Esophagus muscularis mucosa (tissue), 3 donors: ENCODE data around the gene ARHGAP32.

Experiments used
- CTCF ChIP-seq, 3 experiments: fragments of 200-600 bp in 2 of 3; fragments of 450-650 bp in 1 of 3; sonication (generic) in 2 of 3; IDR thresholded peaks; one replicate each; pipeline ENCODE4 v1.5.1; 2017 to 2019; ENCODE audit warnings: antibody characterized with exemption in 3 of 3, mild to moderate bottlenecking in 2 of 3, moderate library complexity in 1 of 3
- POLR2A ChIP-seq: fragments of 450-650 bp; IDR thresholded peaks from one replicate; pipeline ENCODE4 v1.6.1; 2017; ENCODE audit warnings: antibody characterized with exemption, moderate library complexity, mild to moderate bottlenecking, low read depth

GRCh38 chr11:129237880-129238638, 45.9 kb upstream of the ARHGAP32 start:
- TF ChIP-seq CTCF (IDR thresholded peaks at IDR 0.05) (no peak), POLR2A (no peak)
